SU-DHL-6 (cell line): ENCODE measurements around the gene LRRC1.

Source experiments
- H2AFZ ChIP-seq: fragments of 200-600 bp; sonication (generic); 2 replicates; pipeline ENCODE4 v1.6.1; 2014; ENCODE audit warnings: low read depth, mild to moderate bottlenecking, moderate library complexity, mixed read lengths, antibody characterized with exemption, low read length; ENCODE audit not compliant: severe bottlenecking
- H3F3A ChIP-seq: fragments of 200-600 bp; shearing (Covaris generic); 2 replicates; pipeline ENCODE4 v1.6.0; 2016; ENCODE audit warnings: antibody characterized with exemption, mild to moderate bottlenecking; ENCODE audit not compliant: insufficient read depth
- H3K27ac ChIP-seq: fragments of 200-600 bp; sonication (generic); 2 replicates; pipeline ENCODE4 v1.5.1; 2016; ENCODE audit warnings: low read depth, mild to moderate bottlenecking, low read length, moderate library complexity, mixed read lengths
- H3K27me3 ChIP-seq: fragments of 200-600 bp; sonication (generic), shearing (Covaris generic); 2 replicates; pipeline ENCODE4 v1.6.0; 2014; ENCODE audit warnings: mild to moderate bottlenecking, low read length
- H3K36me3 ChIP-seq: fragments of 200-600 bp; sonication (generic); 2 replicates; pipeline ENCODE4 v1.6.1; 2014; ENCODE audit warnings: mild to moderate bottlenecking, low read length, mixed read lengths
- H3K4me2 ChIP-seq: fragments of 300-600, 200-600 bp; shearing (Covaris generic), sonication (generic); 2 replicates; pipeline ENCODE4 v1.6.0; 2014; ENCODE audit warnings: low read length, low read depth, mild to moderate bottlenecking; ENCODE audit not compliant: poor library complexity, severe bottlenecking
- H3K4me3 ChIP-seq: fragments of 200-600 bp; sonication (generic); 2 replicates; pipeline ENCODE4 v1.5.1; 2014; ENCODE audit warnings: antibody characterized with exemption, low read length, mild to moderate bottlenecking, mixed read lengths; ENCODE audit not compliant: insufficient read depth, poor library complexity, severe bottlenecking
- H3K79me2 ChIP-seq: fragments of 200-600 bp; sonication (generic); 2 replicates; pipeline ENCODE4 v1.6.1; 2014; ENCODE audit warnings: mild to moderate bottlenecking, low read length, moderate library complexity; ENCODE audit not compliant: insufficient read depth
- H3K9ac ChIP-seq: fragments of 200-600 bp; sonication (generic); 2 replicates; pipeline ENCODE4 v1.7.0; 2014; ENCODE audit warnings: mild to moderate bottlenecking, low read length
- H3K9me2 ChIP-seq: fragments of 200-600 bp; sonication (generic); replicated peaks from 2 replicates; pipeline ENCODE4 v1.6.1; 2014; ENCODE audit warnings: low read length; ENCODE audit not compliant: insufficient read depth
- H3K9me3 ChIP-seq: fragments of 200-600 bp; sonication (generic); 2 replicates; pipeline ENCODE4 v1.6.1; 2014; ENCODE audit warnings: low read length, mixed read lengths; ENCODE audit not compliant: insufficient read depth
- H4K20me1 ChIP-seq: fragments of 200-600 bp; sonication (generic); 2 replicates; pipeline ENCODE4 v1.6.1; 2014; ENCODE audit warnings: low read depth, mild to moderate bottlenecking, antibody characterized with exemption, low read length, moderate library complexity, mixed read lengths
- EZH2phosphoT487 ChIP-seq: fragments of 200-600 bp; sonication (generic), shearing (Covaris generic); conservative IDR thresholded peaks from 2 replicates; pipeline ENCODE4 v1.6.1; 2018; ENCODE audit warnings: mild to moderate bottlenecking, antibody characterized with exemption, low read length, moderate library complexity, mixed read lengths
- TF ChIP-seq, protein P1 (sequence below): fragments of 200-600 bp; sonication (generic); IDR thresholded peaks from one replicate; pipeline ENCODE4 v1.5.1; 2017; ENCODE audit warnings: antibody characterized with exemption, mild to moderate bottlenecking, low read length, moderate library complexity; ENCODE audit not compliant: insufficient read depth, poor library complexity, severe bottlenecking

The LRRC1 gene

DNA sequence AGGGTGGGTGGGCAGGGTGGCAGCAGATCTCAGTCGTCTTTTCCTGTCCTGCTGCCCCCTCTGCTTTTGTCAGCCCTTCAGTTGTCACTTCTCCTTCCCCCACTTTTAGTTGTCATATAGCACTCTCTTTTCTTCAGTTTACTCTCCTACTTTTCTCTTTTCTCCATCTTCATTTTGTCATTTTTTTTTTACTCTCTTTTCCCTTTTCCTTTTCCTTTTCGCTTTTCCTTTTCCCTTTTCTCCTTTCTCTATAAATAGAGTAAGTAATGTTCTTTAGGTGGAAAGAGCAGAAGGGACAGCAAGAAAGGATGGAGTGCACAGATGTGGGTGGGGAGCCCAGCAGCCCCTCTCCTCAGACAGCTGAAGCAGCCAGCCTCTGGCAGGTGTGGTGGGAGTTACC, 108.6 kb downstream of the LRRC1 start:
- no peaks in the 10 kb centered on the region for H3K9me2 ChIP-seq
- no peaks in the 10 kb centered on the region for H3K79me2 ChIP-seq
- H4K20me1 ChIP-seq: no peaks in the 10 kb centered on the region
- H3K27ac ChIP-seq: no peak overlapping the region
- no peaks in the 10 kb centered on the region for H3F3A ChIP-seq
- H2AFZ ChIP-seq: no peak overlapping the region
- no peak overlapping the region for H3K4me3 ChIP-seq
- H3K9ac ChIP-seq: no peak overlapping the region
- H3K36me3 ChIP-seq: no peaks in the 10 kb centered on the region
- H3K4me2 ChIP-seq: no peak overlapping the region
- H3K9me3 ChIP-seq: no peaks in the 10 kb centered on the region
- no peaks in the 10 kb centered on the region for H3K27me3 ChIP-seq
- no peak for TF ChIP-seq EZH2phosphoT487
- TF ChIP-seq, protein P1, sequence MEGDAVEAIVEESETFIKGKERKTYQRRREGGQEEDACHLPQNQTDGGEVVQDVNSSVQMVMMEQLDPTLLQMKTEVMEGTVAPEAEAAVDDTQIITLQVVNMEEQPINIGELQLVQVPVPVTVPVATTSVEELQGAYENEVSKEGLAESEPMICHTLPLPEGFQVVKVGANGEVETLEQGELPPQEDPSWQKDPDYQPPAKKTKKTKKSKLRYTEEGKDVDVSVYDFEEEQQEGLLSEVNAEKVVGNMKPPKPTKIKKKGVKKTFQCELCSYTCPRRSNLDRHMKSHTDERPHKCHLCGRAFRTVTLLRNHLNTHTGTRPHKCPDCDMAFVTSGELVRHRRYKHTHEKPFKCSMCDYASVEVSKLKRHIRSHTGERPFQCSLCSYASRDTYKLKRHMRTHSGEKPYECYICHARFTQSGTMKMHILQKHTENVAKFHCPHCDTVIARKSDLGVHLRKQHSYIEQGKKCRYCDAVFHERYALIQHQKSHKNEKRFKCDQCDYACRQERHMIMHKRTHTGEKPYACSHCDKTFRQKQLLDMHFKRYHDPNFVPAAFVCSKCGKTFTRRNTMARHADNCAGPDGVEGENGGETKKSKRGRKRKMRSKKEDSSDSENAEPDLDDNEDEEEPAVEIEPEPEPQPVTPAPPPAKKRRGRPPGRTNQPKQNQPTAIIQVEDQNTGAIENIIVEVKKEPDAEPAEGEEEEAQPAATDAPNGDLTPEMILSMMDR: no peak

DNA sequence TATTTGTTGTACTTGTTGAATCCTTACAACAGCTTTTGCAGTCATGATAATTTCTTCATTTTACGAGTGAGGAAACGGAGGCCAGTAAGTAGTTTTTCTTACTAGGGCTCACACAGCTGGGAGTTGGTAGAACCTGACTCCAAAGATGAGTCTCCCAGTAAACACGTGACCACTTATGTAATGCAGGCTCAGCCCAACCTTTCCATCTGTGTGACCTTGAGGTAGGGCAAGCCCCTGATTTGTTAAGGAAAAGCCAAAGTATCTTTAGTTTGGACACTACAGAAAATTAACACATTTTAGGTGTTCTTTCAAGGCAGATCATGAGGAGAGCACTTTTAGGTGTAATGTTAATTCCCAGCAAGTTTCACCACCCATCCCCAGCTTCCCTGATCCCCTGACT, 111.3 kb downstream of the LRRC1 start:
- H3K9me2 ChIP-seq: no peaks in the 10 kb centered on the region
- no peak overlapping the region for H3K4me2 ChIP-seq
- no peak overlapping the region for H3K4me3 ChIP-seq
- H3K9ac ChIP-seq: no peak overlapping the region
- H3K27me3 ChIP-seq: no peaks in the 10 kb centered on the region
- no peaks in the 10 kb centered on the region for H3F3A ChIP-seq
- no peaks in the 10 kb centered on the region for H3K36me3 ChIP-seq
- H4K20me1 ChIP-seq: no peaks in the 10 kb centered on the region
- TF ChIP-seq EZH2phosphoT487: no peak
- TF ChIP-seq, protein P1: no peak
- no peaks in the 10 kb centered on the region for H3K9me3 ChIP-seq
- H3K27ac ChIP-seq: no peak overlapping the region
- no peaks in the 10 kb centered on the region for H3K79me2 ChIP-seq
- no peak overlapping the region for H2AFZ ChIP-seq

DNA sequence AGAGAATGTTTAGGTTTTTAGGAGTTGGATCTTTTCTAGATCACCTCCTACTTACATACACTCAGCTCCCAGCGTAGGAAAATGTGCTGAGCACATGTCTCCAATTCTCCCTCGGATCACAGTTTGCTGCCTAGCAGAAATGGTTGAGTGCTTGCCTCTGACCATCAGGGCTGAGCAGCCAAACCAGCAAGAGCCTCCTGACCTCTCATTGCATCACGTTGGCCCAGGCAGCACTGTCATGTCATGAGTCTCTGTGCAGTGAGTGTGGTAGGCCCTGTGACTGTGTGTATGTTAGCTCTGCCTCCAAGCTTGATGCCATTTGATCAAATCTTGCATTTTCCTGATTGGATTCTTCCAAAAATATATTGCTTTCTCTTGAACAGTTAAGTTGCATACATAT, 112.0 kb downstream of the LRRC1 start:
- H3K4me3 ChIP-seq: no peak overlapping the region
- H3K9me3 ChIP-seq: no peaks in the 10 kb centered on the region
- no peak overlapping the region for H3K4me2 ChIP-seq
- H3K36me3 ChIP-seq: no peaks in the 10 kb centered on the region
- H3K79me2 ChIP-seq: no peaks in the 10 kb centered on the region
- H3K9me2 ChIP-seq: no peaks in the 10 kb centered on the region
- no peak for TF ChIP-seq EZH2phosphoT487
- TF ChIP-seq, protein P1: no peak
- H3F3A ChIP-seq: no peaks in the 10 kb centered on the region
- H3K27me3 ChIP-seq: no peaks in the 10 kb centered on the region
- no peak overlapping the region for H3K27ac ChIP-seq
- H2AFZ ChIP-seq: no peak overlapping the region
- H4K20me1 ChIP-seq: no peaks in the 10 kb centered on the region
- no peak overlapping the region for H3K9ac ChIP-seq
